Neuron (in vitro differentiated cells): ENCODE results near the gene SFXN3.

Experiments
- H2AFZ ChIP-seq: one replicate; pipeline ENCODE4 v1.6.1; 2013; ENCODE audit warnings: low read depth, mild to moderate bottlenecking, inconsistent platforms, low read length, moderate library complexity
- H3K27me3 ChIP-seq: one replicate; pipeline ENCODE4 v1.6.1; 2013; ENCODE audit warnings: low read length; ENCODE audit not compliant: insufficient read depth
- H3K36me3 ChIP-seq: one replicate; pipeline ENCODE4 v1.6.1; 2013; ENCODE audit warnings: low read length; ENCODE audit not compliant: insufficient read depth
- H3K4me1 ChIP-seq: one replicate; pipeline ENCODE4 v1.6.1; 2013; ENCODE audit warnings: low read length; ENCODE audit not compliant: insufficient read depth
- H3K4me3 ChIP-seq: 2 replicates; pipeline ENCODE4 v1.5.1; 2013; ENCODE audit warnings: mild to moderate bottlenecking, low read length, moderate library complexity
- H3K9me3 ChIP-seq: one replicate; pipeline ENCODE4 v1.6.1; 2013; ENCODE audit warnings: low read length

Gene SFXN3

DNA sequence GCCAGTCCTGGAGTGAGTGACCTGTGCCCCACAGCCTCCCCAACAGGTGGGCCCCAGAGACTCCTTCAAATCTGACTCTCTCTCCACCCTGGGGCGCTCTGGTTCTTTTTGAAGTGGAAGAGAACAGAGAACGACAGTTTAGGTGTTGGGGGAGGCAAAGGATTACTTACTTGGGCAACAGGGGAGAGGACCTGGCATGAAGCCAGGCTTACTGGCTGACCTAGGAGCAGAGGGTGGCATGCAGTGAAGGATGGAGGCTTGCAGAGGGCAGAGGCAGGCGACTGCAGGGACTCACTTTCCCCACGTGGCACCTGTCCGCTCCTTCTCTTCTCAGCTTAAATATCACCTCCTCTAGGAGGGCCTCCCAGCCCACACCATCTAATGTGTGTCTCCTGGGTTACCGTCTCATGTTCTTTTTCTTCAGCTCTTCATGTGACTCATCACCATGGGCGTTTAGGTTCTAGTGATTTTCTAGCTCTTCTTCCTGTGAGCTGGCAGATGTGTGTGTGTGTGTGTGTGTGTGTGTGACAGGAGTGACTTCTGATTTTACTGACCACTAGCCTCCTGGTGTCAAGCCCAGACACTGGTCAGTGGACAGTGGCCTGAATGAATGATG is 16.0 kb upstream of the SFXN3 start:
- Histone ChIP-seq H3K9me3 (no peaks in the 10 kb centered on the region), H3K4me1 (peaks cover 3% of the 10 kb centered on the region), H3K4me3 (no peak overlapping the region), H3K27me3 (peaks cover 40% of the 10 kb centered on the region), H3K36me3 (no peaks in the 10 kb centered on the region), H2AFZ (no peak overlapping the region)

DNA sequence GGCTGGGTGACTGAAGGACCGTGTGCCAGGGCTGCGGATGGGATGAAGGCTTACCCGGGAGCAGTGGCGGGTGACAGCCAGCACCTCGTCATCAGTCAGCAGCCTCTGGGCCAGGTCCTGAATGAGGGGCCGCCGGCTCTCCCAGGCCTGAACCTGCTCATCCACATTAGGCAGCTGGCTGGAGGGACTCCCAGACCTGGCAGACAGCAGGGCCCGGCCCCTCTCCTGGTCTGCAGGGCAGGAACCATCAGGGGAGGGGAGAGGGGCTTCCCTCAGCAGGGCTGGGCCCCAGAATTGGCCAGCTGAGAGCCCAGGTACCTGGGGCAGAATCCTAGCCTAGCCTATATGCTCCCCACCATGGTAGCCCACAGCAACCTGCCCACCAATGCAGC is 15.5 kb upstream of the SFXN3 start:
- Histone ChIP-seq H2AFZ (no peak overlapping the region), H3K27me3 (peaks cover 40% of the 10 kb centered on the region), H3K4me1 (peaks cover 3% of the 10 kb centered on the region), H3K36me3 (no peaks in the 10 kb centered on the region), H3K4me3 (no peak overlapping the region), H3K9me3 (no peaks in the 10 kb centered on the region)

DNA sequence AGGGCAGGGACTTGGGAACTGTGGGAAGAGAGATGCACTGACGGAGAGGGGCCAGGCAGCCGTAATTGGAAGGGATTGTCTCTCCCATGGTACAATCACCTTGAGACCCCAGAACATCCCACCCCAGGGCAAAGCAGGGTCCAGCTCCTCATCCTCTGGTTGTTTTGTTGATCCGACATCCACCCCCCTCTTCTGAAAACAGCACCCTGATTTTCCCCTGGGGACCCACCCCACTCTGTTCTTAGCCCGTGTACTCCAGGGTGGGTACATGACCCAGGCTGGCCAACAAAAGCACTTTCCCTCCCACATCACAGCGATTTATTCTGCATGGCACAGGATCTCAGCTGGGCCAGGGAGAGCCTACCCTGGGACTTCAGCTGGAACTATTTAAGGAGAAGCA is 14.2 kb upstream of the SFXN3 start:
- Histone ChIP-seq H3K36me3 (no peaks in the 10 kb centered on the region), H3K4me1 (peaks cover 3% of the 10 kb centered on the region), H3K4me3 (no peak overlapping the region), H3K27me3 (peaks cover 50% of the 10 kb centered on the region), H2AFZ (no peak overlapping the region), H3K9me3 (no peaks in the 10 kb centered on the region)

DNA sequence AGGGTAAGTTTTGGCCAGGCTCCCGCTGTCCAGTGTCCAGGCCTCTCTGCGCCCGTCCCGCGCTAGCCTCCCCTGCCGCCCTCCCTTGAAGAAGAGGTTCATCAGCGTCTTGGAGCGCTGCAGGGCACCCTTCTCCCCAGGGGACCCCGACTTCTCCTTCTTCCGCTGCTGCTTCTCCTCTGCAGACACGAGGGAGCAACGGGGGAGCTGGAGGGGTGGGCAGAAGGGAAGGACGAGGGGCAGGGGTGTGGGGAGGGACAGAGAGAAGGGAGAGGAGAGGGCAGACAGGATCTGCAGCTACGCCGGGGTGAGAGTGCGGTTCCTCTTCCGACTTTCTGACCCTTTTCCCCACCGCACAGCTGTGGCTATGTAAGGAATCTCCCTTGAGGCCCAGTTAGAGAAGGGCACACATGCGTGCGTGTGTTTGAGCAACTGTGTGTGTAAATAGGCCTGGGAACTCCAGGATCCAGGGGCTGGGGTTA is 12.9 kb upstream of the SFXN3 start:
- Histone ChIP-seq H3K4me3 (no peak overlapping the region), H3K4me1 (peaks cover 3% of the 10 kb centered on the region), H3K36me3 (no peaks in the 10 kb centered on the region), H3K27me3 (peaks cover 50% of the 10 kb centered on the region), H2AFZ (no peak overlapping the region), H3K9me3 (no peaks in the 10 kb centered on the region)

DNA sequence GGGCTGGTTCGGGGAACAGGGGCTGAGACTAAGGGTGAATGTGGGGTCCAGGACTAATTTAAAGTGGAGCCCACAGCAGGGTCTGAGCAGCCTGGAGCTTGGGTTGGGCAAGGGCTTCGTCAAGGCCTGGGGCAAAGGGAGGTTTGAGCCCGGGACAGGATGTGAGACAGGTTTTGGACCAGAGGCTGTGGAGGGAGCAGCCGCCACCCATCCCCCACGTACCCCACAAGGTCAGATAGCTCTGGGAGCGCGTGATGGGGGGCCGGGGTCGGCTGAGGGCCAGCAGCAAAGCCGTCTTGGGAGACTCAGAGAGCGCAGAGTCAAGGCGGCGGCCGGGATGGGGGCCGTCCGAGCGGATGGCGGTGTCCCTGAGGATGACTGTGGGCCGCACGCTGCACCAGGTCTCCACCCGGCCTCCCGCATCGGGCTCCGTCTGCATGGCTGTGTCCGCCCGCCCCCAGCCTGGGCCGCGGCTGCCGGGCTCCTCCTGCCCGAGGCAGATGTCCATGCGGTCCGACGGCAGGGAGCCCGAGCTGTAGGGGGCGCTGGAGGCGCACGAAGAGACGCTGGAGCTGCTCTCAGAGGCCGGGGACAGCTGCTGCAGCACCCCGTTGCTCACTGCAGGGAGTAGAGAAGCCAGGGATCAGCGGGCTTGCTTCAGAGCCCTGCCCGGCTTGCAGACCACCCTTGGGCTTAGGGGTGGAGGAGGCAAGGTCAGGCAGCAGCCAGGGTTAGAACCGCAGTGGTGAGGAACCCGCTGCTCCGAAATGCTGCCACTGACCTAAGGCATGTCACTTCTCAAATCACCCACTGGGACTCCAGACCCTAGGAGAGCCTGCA is 12.2 kb upstream of the SFXN3 start:
- Histone ChIP-seq H3K9me3 (no peaks in the 10 kb centered on the region), H3K36me3 (no peaks in the 10 kb centered on the region), H2AFZ (no peak overlapping the region), H3K4me3 (no peak overlapping the region), H3K4me1 (peaks cover 3% of the 10 kb centered on the region), H3K27me3 (peaks cover 50% of the 10 kb centered on the region)

DNA sequence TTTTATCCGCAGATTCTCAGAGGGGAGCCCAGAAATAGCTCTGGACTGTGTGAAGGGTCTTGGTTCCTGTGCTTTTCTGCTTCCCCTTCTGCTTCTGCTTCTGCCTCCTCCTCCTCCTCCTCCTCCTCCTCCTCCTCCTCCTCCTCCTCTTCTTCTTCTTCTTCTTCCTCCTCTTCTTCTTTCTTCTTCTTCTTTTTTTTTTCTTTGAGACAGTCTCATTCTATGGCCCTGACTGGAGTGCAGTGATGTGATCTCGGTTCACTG is 11.7 kb upstream of the SFXN3 start:
- H3K4me3 ChIP-seq: no peak overlapping the region
- H3K36me3 ChIP-seq: no peaks in the 10 kb centered on the region
- peaks cover 50% of the 10 kb centered on the region for H3K27me3 ChIP-seq

DNA sequence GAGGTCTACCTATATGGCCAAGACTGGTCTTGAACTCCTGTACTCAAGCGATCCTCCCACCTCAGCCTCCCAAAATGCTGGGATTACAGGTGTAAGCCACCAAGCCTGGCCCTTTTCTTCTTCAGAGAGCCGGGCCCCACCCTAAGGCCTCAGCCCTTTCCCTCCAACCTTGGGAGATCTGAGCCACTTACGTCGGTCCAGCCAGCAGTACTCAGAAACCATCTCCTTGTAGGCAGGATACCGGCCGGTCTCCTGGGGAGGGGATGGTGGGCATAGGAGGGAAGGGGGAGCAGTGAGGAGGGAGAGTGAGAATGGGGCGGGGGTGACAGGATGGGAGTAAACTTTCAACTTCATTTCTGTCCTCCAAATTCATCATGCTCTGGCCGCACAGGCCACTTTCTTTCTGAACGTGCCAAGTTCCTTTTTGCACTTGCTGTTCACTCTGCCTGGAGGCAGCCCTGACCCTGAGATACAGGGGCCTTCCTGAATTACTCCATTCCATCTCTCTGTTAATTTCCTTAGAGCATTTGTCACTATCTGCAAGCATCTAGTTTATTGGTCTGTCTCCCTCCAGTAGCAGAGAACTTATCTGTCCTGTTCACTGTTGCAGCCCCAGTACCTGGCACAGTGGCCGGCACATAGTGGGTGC is 10.5 kb upstream of the SFXN3 start:
- Histone ChIP-seq H2AFZ (no peak overlapping the region), H3K36me3 (no peaks in the 10 kb centered on the region), H3K4me1 (peaks cover 3% of the 10 kb centered on the region), H3K27me3 (peaks cover 44% of the 10 kb centered on the region), H3K9me3 (no peaks in the 10 kb centered on the region), H3K4me3 (no peak overlapping the region)

More for the DNA sequence above, 11.7 kb upstream of the SFXN3 start:
- peaks cover 3% of the 10 kb centered on the region for H3K4me1 ChIP-seq
- H3K9me3 ChIP-seq: no peaks in the 10 kb centered on the region
- H2AFZ ChIP-seq: no peak overlapping the region

DNA sequence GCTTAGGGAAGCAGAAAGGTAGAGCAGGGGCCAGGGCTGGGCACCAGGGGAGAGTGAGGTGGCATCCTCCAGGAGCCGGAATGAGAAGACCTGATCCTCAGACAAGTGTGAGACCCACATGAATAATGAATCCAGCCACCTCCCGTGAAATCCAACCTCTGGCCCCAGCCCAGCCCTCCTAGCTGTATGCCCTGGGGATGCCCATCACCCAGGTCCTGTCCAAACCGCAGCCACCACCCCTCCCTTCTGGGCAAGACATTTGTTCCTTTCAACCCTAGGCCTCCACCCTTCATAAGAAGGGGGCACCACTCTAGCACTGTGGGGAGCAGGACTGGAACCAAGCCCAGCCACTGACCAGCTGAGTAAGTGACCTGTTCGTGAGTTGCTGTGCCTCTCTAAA is 9.8 kb upstream of the SFXN3 start:
- Histone ChIP-seq H3K36me3 (no peaks in the 10 kb centered on the region), H3K4me3 (no peak overlapping the region), H2AFZ (no peak overlapping the region), H3K4me1 (peaks cover 3% of the 10 kb centered on the region), H3K27me3 (peaks cover 37% of the 10 kb centered on the region), H3K9me3 (no peaks in the 10 kb centered on the region)

DNA sequence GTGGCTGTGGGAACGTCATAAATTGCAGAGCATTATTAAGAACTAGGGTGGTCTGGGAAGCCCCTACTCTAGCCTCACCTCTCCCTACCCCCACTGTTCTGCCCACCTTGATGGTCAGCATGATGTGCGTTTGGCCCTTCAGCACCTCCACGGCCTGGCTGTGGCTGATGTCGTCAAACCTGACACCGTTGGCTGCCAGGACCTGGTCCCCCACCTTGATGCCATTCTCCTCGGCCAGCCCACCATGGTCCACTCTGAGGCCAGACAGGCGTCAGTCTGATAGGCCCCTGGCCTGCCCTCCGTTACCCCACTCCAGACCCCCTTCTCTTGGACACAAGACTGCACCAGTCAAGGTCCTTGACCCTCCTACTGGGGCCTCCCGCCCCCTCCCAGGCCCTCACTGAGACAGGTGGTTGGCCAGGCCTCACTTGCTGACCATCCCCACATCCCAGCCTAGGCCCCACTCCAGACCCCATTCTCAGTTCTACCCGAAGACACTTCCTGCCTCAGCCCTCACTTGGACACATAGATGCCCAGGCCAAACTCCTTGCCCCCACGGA is 9.3 kb upstream of the SFXN3 start:
- no peaks in the 10 kb centered on the region for H3K36me3 ChIP-seq
- no peaks in the 10 kb centered on the region for H3K9me3 ChIP-seq
- no peak overlapping the region for H3K4me3 ChIP-seq
- H3K27me3 ChIP-seq: peaks cover 32% of the 10 kb centered on the region
- no peak overlapping the region for H2AFZ ChIP-seq
- H3K4me1 ChIP-seq: peaks cover 3% of the 10 kb centered on the region

DNA sequence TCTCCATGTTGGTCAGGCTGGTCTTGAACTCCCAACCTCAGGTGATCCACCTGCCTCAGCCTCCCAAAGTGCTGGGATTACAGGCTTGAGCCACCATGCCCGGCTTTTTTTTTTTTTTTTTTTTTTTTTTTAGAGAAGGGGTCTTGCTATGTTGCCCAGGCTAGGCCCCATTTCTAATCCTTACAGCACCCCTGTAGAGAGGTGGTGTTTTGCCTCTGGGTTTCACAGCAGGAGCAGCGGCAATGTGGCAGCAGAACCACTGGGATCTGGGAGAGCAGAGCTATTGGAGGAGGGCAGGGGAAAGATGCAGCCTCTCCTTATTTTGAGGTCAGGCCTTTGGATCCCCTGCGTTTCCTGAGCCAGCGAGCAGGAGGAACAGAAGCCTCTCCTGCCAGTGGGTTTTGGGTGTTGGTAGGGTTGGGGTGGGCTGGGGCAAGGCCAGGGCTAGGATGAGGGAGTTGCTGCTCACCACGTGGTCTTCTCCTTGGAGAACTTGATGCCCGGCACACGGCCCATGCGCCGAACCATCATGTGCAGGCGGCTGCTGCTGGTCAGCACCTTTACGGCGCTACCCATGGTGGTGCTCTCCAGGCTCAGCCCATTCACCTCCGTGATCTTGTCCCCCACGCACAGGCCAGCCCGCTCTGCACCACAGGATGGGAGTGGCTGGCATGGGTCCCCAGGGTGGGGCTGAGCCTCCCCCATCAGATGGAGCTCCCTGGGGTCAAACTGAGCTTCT is 7.9 kb upstream of the SFXN3 start:
- Histone ChIP-seq H3K4me3 (no peak overlapping the region), H3K9me3 (no peaks in the 10 kb centered on the region), H2AFZ (no peak overlapping the region), H3K36me3 (no peaks in the 10 kb centered on the region), H3K27me3 (peaks cover 30% of the 10 kb centered on the region), H3K4me1 (peaks cover 3% of the 10 kb centered on the region)

DNA sequence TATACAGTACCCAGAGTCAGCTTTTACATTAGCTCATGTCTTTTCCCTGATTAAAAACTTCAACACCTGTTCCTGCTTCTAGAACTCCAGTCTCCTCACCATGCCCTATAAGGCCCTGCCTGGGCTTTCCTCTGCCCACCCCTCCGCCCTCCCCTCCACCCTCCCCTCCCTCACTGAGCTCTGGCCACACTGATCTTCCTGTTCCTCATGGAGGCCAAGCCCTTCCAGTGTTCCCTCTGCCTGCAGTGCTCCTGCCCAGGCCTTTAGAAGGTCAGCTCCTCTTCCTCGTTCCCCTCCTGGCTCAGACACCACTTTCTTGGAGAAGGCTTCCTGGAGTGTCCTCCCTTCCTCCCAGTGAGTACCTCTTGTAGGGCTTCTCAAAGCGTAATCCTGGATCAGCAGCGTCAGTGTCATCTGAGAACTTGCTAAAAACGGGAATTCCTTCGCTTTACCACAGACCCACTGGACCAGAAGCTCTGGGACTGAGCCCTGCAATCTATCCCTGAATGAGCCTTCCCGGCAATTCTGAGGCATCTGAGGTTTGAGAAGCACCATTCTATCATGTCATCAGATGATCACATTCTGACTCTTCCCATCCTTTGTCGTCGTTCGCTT is 3.8 kb upstream of the SFXN3 start:
- Histone ChIP-seq H3K27me3 (peaks cover 36% of the 10 kb centered on the region), H2AFZ (no peak overlapping the region), H3K4me3 (no peak overlapping the region), H3K4me1 (peaks cover 32% of the 10 kb centered on the region), H3K9me3 (no peaks in the 10 kb centered on the region), H3K36me3 (no peaks in the 10 kb centered on the region)

DNA sequence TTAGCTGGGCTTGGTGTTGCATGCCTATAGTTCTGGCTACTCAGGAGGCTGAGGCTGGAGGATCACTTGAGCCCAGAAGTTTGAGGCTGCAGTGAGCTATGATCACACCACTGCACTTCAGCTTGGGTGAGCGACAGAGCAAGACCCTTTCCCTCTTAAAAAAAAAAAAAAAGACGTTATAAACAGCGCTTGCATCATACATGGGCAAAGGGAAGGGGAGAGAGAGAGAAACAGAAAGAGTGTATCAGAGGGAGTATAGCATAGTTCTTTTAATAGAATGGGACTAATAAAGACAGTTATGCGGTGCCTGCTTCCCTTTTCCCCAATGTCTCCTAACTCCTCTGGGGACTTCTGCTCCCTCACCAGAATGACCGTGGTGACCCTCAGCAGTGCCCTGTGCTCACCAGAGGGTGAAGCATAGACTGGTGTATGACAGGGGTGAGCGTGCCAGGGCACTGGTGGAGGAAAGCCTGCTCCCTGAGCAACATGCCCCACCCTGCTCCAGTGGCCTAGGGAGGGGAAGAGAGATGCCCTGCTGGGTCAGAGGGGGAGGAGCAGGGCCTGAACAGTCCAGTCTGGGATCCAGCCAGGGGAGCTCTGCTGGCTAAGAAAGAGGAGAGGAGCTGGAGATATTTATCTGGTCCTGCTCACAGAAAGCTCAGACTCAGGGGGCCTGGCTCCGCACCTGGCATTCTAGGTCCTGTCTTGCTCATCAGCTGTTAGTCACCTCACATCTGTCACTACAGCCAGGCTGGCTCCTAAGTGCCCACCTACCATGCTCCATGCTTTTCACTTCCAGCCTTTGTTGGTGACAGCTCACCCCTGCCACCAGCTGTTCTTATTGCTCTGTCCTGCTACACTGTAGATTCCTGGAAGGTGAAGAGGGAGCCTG is 2.3 kb upstream of the SFXN3 start:
- H3K27me3 ChIP-seq: peaks cover 41% of the 10 kb centered on the region
- H3K4me1 ChIP-seq: peaks cover 41% of the 10 kb centered on the region
- H3K9me3 ChIP-seq: no peaks in the 10 kb centered on the region
- no peaks in the 10 kb centered on the region for H3K36me3 ChIP-seq
- H3K4me3 ChIP-seq: no peak overlapping the region
- no peak overlapping the region for H2AFZ ChIP-seq
